HL-60 (cell line): ENCODE data around the gene POLG.

Experiments used
- CTCF ChIP-seq: IDR thresholded peaks from one replicate; pipeline ENCODE4 v1.5.1; 2011; ENCODE audit warnings: low read length, control low read depth, inconsistent platforms; ENCODE audit not compliant: insufficient read depth
- REST ChIP-seq: IDR thresholded peaks from 2 replicates; pipeline ENCODE4 v1.6.1; 2012; ENCODE audit warnings: low read depth; ENCODE audit not compliant: insufficient replicate concordance

DNA sequence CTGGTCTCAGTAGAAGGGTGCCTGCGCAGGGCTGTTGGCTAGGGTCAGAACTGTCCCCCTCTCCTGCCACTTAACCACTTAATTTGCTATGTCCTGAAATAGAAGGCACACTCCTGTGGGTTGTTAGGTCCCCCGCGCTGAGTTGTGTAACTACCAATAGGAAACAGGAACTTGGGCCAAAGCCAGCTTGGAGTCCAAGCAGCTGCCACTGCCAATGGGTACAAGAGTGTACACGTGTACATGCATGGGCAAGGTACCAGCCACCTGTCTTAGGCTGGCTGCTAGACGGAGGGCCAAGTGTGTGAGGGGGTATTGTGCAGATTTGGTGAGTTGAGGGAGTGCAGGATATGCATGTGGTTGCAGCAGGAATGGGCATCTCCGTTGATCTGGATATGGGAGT, 29.7 kb upstream of the POLG start:
- TF ChIP-seq CTCF = no peak
- no peak for TF ChIP-seq REST
